ENCODE measurements around the gene FMC1.

The FMC1 gene

DNA sequence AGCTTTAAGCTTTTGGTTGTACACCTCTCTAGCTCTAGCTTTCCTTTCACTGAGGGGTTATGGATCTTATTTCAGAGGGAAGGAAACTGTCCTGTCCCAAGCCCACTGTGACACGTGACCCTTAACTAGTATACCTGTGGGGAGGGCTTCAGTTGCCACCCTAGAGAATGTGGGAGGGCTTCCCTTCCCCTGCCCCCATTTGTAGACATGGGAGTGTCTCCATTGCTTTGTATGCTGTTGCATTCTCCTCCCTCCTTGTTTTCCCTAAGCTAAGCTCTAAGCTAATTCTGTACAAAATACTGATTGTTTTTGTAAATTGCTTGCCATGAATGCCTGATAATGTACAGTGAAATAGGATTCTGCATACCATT lies 29.8 kb downstream of the FMC1 start:
- no peak for DNase-seq (ENCODE audit: low read depth in 2 of 2, low spot score in 1 of 2)

DNA sequence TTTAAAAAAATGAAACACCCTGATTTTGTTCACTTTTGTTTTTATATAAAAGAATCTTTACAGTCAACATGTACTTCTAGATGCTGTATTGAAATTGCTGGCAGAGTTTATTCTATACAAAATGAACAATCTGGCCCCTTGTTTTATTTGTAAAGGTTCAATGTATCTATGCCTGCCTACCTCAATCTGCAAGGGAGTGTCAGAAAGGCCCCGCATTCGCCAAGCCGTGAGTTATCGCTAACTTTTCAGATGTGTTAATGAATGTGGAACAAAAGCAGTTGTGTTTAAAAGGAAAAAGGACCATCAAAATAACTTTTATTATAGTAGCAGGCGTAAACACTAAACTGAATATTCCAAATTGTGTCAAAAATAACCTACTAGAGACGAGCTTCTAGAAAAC lies 33.1 kb downstream of the FMC1 start:
- DNase-seq (ENCODE audit: low read depth in 2 of 2, low spot score in 1 of 2) = no peak

DNA sequence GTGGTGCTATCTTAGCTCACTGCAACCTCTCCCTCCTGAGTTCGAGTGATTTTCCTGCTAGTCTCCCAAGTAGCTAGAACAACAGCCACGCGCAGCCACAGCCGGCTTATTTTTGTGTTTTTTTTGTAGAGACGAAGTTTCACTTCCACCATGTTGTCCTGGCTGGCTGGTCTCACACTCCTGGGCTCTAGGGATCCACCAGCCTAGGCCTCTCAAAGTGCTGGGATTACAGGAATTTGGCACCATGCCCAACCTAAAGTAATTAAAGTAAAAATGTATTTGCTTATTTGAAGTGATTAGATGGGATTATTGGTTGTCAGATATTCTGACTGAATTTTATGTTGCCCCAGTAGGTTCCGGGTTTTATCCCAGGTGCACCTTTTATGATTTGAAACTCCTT lies 41.3 kb downstream of the FMC1 start:
- DNase-seq (ENCODE audit: low read depth in 2 of 2, low spot score in 1 of 2) = no peak

DNA sequence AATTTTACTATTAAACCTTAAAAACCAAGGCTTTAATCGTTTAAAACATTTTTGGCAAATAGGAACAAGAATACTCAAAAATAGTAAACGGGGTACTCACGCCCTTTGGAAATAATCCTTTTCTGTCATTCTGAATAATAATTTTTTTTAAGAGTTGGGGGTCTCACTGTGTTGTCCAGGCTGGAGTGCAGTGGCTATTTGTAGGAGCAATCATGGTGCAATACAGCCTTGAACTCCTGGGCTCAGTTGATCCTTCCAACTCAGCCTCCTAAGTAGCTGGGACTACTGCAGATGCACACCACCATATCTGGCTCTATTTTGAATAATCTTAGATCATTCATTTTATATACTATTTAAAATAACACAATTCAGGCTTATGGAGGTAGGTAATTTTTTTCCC lies 43.5 kb downstream of the FMC1 start:
- no peak for DNase-seq (ENCODE audit: low read depth in 2 of 2, low spot score in 1 of 2)

DNA sequence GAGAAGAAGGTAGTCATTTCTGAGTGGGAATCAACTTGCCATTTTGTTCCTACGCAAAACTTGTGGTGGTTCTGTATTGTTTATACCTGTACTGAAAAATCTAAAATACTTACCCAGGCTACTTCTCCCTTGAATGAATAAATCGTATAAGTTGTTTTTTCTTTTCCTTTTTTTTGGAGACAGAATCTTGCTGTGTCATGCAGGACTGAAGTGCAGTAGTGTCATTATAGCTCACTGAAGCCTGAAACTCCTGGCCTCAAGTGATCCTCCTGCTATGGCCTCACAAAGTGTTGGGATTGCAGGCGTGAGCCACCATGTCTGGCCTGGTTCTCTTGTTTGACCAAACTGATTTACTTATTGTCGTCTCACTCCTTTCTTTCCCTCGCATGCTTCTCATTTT lies 46.5 kb downstream of the FMC1 start:
- DNase-seq (ENCODE audit: low read depth in 2 of 2, low spot score in 1 of 2) = no peak

DNA sequence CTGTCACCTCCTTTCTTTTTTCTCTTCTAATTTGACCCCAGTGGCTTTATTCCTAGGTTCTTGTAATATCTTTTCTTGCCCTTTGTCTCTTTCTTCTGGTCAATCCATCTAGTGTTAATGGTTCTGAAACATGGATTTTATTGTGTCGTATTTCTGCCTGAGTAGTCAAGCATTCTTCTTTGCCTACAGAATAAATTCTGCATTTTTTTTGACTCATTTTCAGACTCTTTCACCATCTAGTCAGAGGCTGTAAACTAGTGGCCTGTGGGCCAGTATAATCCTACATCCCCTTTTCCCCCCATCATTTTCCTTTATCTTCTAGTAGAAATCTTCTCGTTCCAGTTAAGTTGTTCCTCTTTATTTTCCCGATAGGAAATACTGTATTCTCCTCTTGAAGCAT lies 48.0 kb downstream of the FMC1 start:
- no peak for DNase-seq (ENCODE audit: low read depth in 2 of 2, low spot score in 1 of 2)

DNA sequence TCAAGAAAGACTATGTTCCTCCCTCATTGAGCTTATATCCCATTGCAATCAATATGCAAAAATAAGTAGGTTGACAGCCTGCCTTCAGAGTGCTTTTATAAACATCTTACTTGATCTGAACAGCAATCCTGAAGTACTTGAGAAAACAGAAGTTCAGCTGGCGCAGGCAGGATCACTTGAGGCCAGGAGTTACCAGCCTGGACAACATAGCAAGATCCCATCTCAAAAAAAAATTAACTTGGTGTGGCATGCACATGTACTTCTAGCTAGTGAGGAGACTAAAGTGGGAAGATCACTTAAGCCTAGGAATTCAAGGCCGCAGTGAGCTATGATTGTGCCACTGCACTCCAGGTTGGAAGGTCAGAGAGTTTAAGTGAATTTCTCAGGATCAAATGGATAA lies 48.6 kb downstream of the FMC1 start:
- DNase-seq (ENCODE audit: low read depth in 2 of 2, low spot score in 1 of 2) = no peak

DNA sequence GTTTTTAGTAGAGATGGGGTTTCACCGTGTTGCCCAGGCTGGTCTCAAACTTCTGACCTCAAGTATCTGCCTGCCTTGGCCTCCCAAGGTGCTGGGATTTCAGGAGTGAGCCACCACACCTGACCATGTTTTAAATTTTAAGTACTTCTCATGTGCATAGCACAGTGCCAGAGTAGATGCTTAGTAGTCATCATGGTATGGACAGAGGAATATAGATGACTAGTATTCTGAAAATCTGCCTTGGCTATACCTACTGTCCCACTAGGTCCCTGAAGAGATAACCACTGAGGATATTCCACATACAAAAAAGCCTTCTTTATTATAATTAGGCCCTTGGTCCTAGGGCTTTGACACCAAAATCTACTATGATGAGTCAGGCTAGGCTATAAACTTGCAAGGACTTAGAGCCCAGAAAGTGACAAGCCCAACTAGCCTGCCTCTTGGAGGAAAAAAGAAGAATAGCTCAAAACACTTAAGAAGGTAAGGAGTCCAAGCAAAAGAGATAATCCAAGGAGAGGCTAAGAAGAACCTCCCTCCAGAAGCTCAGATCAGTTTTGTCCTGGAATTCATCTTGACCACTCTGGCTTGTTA lies 52.6 kb downstream of the FMC1 start:
- no peak for DNase-seq (ENCODE audit: low read depth in 2 of 2, low spot score in 1 of 2)

DNA sequence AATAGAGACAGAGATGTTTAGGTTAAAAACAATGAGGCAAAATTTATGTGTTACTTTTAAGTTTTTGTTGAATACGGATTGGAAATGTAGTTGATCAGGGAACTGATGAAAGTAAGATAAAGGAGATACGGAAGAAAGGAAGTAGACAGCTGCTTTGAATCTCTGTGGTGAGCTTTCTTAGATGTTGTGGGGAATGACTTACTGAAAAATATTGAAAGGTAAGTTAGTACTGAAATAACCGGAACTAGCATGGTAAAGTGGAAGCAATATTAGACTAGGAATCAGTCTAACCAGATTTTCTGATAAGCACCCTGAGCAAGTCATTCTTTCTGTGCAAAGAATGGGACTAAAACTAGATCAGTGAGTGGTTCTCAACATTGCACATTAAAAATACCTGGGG lies 53.4 kb downstream of the FMC1 start:
- DNase-seq (ENCODE audit: low read depth in 2 of 2, low spot score in 1 of 2) = no peak

Measured in stimulated activated CD8-positive, alpha-beta memory T cell treated with anti-CD3 and anti-CD28 coated beads, Interleukin-4, amount 100 ng/mL, for 1 hour (primary cell).